Measurements from ENCODE around the gene DNASE1L2.

The DNASE1L2 gene

DNA sequence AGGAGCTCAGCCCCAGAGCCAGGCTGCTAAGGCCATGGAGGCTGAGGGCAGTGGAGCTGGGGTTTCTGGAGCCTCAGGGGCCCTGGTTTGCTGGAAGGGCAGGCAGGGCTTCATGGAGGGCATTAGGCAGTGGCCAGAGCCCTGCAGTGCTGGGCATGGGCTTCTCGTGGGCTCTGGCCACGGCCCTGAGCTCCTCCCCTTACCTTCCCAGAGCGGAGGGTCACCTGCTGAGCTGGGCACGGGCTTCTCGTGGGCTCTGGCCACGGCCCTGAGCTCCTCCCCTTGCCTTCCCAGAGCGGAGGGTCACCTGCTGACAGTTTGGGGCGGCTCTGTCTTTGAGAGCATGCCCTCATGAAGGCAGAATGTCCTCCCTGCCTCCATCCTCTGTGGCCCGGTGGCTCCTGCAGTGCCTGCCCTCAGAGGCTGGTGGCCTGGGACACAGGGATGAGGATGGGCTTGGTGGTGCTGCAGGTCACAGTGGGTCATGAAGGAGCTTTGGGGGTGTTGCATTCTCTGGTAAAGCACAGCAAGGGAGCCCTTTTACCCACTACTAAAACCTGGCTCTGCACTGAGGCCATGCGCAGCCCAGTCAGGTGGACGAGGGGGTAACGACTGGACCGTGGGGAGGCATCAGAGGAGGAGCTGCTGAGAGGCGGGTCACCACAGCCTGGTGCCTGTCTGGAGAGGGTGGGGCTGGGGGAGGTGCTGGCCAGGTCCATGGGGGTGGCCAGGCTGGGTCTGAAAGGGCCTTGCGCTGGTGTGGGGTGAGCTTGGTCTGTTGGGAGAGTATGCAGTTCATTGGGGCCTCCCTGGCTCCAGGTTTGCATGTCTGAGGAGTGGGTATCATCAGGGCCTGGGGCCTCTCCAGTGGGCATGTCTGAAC is 34.6 kb downstream of the DNASE1L2 start:
- DNase-seq (ENCODE audit: low read depth): no peak

DNA sequence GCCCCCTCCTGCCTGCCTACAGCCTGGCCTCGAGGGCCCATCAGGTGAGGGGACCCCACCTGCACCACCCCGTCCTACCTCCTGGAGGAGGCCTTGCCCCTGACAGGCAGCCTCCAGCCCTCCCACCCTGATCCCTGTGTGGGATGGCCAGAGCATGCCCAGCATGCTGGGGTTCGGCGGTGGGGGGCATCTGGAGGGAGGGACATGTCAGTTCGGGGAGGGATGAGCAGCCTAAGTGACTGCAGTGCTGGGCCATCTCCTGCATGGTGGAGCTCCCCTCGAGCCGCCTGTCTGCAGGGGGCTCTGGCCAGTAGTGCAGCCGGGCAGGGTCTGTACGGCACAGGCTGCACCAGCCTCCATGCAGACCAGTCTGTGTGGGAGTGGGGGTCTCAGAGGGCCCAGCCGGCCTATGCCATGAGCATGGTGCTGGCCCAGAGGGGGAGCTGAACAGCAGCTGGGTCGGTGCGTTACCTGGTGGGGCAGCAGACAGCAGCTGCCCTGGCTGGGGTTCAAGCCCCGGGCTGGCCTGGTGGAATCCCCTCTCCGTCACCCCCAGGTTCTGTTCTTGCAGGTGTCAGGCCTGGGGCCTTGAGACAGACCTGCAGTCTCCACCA is 35.7 kb downstream of the DNASE1L2 start:
- no peak for DNase-seq (ENCODE audit: low read depth)

DNA sequence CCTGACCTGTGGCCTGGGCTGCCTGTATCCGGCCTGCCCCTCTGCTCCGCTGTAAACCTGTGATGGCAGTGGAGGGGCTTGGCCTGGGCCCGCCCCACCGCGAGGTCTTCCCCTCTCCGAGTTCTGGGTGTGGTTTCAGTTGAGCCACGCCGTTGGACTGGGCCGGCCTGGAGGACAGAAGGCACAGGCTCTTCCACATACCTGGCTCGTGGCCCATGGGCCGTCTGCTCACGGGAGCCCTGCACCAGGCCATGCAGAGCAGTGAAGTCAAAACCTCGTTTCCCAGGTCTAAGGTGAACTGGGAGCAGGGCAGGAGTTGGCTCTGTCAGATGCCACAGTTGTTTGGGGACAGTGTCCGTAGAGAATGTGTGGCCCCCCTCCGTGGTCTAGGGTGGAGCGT is 37.2 kb downstream of the DNASE1L2 start:
- DNase-seq (ENCODE audit: low read depth): no peak

DNA sequence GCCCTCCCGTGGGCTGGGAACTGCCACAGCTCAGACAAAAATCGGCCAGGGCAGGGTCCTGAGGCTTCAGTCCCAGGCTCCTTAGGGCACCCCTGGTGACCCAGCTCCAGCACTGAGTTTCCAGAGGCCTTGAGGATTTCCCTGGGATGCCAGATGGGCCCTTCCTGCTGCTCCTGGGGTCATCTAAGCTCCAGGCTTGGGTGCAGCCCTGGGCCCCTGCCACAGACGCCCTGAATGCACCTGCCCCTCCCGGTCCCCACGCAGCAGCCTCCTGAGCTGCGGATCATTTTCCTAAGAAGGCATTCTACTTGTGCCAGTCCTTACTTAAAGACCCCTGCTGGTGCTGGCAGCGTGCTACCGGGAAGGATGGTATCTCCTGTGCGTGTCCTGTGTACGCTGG is 37.7 kb downstream of the DNASE1L2 start:
- no peak for DNase-seq (ENCODE audit: low read depth)

DNA sequence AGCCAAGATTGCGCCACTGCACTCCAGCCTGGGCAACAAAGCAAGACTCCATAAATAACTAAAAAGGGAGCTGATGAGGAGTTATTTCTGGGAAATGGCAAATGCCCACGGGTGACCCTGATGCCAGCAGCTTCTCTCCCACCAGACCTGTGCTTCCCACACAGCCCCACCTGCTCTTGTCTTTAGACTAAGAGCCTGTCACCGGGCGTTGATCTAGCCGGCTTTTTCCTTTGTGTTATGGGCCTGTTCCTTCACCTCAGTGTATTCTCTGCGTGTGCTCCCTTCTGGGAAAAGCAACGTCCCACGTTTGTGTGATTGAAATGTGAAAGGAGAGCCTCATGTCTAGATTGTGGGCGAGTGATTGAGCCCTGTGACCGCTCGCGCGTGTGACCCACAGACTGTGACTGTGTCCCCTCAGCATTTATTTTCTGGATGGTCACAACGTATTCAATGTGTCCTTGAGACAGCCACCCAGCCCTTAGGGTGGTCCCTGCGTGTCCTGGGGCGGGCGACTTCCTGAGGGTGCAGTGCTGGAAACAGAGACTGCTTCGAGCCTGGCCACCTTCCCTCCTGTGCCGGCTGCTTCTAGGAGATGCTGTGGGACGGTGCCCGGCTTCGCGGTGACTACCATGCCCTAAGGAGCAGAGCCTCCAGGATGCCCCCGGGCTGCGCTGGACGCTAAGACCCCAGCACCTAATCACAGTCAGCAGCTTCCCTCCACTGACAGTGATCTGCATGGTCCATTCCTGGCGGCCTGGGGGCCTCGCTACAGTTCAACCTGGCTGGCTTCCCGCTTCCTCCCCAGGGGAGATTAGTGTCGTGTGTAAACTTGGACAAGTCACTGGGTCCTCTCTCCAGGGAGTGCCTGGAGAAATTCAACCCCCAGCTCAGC is 39.5 kb downstream of the DNASE1L2 start:
- no peak for DNase-seq (ENCODE audit: low read depth)

DNA sequence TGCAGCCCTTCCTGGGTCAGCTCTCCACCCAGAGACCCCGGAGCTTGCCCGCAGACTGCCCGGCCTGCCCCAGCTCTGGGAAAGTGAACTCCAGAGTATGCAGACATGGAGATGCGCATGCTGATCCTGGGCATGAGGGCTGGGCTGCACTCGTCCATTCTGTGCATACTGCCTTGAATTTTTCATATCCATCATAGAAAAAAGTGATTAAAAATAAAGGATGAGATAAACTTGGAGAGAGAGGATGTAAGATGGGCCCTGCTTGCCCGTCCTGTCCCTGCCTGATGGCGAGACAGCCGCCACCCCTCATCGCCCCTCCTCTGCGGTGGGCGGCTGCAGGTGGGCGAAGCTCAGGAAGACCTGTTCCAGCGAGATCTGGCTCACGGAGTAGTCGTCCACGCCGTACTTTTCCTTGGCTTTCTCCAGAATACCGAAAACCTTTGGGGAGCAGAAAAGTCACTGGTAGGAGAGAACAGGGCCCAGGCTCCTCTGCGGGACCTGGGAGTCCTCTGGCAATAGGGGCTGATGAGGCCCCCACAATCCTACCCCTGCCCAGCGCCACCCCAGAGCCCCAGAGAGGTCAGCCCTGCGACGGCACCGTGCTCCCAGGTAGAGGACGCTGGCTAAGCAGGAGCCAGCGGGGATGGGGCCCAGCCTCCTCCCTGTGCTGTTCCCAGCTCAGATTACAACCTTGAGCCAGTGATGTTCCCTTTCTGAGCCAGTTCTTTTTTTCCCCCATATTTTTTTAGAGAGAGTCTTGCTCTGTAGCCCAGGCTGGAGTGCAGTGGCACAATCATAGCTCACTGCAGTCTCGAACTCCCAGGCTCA is 40.3 kb downstream of the DNASE1L2 start:
- no peak for DNase-seq (ENCODE audit: low read depth)

DNA sequence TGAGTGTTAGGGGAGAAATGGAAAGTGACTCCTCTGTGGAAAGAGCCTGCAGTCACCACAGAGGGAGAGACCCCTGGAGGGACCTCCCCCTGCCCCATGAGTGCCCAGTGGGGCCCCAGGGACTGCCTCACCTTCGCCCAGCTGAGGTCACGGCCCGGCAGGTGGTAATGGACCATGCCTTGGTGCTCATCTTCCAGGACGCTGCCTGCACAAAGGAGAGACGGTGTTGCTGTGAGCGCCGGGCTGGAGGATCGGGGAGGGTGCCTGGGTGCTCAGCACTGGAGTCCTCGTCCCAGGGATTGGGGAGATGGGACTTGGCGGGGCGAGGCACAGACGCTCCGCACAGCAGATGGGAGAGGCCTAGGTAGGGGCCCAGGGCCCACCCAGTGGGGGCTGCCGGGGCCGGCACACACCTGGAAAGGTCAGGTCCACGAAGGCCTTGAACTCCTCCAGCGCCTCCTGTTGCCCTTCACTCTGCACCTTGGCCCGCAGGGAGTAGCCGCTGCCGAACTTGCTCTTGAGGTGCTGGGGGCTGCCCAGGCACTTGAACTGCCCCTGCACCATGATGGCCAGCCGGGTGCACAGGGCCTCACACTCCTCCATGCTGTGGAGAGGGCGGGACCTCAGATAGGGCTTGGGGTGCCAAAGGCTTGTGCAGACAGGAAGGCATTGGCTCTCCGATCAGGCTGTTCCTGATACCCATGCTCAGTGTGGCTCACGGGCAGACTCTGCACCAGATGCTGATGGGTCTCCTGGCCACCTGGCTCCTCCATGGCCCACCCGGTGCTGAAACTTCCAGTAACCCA is 41.4 kb downstream of the DNASE1L2 start:
- no peak for DNase-seq (ENCODE audit: low read depth)

DNA sequence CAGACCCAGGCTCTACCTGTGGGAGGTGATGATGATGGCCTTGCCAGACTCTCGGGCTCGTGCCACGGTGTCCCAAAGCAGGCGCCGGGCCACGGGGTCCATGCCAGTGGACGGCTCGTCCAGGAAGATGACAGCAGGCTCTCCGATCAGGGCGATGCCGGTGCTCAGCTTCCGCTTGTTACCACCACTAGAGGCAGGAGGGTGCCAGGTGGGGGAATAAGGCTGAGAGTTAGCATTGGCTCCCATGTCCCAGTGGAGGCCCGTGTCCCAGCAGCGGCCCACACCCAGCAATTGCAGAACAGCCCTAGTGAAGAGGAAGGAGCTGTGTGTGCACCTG is 42.0 kb downstream of the DNASE1L2 start:
- DNase-seq (ENCODE audit: low read depth): no peak

DNA sequence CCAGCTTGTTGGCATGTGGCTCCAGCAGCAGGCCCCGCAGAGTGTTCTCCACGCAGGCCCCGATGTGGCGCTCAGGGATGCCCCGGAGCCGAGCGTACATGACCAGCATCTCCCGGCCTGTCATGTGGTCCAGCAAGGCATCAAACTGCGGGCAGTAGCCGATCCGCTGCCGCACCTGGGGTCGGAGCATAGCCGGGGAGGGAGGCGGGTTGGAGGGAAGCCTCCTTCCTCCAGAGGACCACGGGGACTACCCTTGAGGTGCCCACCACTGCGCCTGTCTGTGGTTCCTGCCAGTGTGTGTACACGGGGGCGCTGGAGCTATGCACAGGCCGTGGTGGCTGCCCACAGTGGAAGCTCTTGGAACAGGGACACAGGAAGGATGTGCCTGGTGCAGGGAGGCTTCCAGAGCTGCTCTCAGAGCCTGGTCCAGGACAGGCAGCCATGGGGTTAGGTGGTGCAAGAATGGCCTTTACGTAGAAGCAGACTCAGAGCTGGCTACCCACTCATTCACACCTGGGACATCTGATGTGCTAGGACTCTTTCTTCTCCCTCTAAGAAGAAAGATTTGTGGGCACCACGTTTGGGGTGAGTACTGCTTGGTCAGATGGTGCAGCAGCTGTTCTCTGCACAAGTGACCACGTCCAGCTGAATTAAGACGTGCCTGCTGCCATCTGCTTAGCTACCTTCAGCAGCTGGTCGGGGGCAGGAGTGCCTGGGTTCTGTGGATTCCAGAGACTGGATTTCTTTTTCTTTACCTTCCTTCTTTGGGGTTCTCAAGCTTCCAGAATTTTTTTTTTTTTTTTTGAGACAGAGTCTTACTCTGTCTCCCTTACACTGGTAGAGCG is 42.9 kb downstream of the DNASE1L2 start:
- DNase-seq (ENCODE audit: low read depth): no peak

DNA sequence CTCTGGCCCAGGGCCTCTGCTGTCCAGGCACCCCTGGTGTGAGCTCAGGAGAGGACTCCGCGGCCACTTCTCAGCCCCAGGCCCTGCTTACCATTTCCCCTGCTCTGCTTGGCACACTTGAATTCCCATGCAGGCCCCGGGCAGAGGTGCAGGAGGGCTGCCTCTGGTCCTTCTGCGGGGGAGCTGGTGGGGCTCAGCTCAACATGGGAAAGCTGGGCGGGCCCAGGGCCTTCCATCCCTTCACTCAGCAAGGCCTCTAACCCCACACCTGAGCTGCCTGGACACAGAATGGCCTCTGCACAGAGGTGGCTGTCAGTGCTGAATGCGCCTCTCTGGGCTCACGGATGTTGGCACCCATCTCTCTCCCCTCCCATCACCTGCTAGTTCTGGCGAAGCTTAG is 44.2 kb downstream of the DNASE1L2 start:
- DNase-seq (ENCODE audit: low read depth): no peak

DNA sequence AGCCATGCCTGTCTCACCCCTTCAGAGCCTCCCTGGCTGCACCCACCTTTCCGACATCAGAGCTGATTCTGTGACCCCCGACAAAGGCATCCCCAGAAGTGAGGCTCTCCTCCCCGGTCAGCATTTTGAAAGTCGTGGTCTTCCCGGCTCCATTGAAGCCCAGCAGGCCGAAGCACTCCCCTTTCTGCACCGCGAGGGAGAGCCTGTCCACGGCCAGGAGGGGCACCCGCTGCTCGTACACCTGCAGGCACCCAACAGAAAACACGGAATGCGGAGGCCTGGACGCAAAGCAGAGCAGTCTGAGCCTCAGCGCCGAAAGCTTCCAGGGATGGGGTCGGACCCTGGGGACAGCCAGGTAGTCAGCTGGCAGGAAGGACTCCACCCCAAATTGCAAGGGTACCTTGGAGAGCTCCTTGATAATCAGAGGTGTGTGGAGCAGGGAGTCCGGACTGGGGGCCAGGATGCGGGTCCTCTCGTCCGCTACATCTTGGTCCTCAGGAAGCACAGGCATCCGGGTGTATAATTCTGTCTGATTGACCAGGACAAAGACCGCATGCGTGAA is 44.8 kb downstream of the DNASE1L2 start:
- no peak for DNase-seq (ENCODE audit: low read depth)

DNA sequence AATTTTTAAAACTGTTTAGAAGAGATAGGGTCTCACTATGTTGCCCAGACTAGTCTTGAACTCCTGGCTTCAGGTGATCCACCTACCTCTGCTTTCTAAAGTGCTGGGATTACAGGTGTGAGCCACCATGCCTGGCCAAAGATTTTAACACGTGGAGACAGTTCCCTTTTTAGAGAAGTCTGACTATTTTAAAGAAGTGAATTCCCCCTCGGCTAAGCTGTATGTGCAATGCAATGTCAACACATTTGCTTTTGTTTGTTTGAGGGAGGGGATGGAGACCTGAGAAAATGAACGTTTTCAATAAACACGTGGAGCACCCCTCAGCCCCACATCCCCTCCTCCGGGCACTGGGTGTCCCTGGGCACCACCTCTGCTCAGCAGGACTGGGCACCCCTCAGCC is 46.0 kb downstream of the DNASE1L2 start:
- no peak for DNase-seq (ENCODE audit: low read depth)

DNA sequence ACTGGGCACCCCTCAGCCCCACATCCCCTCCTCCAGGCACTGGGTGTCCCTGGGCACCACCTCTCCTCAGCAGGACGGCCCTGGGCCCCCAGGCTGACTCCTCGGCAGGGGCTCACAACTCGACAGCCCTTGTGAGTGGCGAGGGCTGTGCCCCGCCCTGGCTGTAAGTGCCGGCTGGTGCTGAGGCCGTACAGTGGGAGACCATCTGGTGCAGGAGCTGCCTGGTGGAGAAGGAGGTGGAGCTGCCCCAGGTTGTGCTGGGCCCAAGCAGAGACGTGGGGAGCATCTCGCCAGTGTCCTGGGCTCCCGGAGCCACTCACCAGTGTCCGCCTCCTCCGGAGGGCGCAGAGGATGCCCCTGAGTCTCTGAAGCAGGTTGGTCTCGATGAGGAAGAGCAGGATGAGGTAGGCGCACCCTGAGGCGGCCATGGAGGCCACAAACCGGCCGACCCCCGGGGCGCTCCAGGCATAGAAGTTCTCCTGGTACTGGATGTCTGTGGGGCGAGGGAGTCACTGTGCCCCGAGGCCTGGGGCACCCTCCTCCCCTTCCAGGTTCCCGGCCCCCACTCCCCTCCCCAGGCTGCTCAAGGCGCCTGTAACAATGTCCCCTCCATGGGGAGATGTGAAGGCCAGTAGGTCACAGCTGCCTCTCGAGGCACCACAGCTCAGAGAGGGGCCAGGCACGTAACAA is 46.8 kb downstream of the DNASE1L2 start:
- no peak for DNase-seq (ENCODE audit: low read depth)

DNA sequence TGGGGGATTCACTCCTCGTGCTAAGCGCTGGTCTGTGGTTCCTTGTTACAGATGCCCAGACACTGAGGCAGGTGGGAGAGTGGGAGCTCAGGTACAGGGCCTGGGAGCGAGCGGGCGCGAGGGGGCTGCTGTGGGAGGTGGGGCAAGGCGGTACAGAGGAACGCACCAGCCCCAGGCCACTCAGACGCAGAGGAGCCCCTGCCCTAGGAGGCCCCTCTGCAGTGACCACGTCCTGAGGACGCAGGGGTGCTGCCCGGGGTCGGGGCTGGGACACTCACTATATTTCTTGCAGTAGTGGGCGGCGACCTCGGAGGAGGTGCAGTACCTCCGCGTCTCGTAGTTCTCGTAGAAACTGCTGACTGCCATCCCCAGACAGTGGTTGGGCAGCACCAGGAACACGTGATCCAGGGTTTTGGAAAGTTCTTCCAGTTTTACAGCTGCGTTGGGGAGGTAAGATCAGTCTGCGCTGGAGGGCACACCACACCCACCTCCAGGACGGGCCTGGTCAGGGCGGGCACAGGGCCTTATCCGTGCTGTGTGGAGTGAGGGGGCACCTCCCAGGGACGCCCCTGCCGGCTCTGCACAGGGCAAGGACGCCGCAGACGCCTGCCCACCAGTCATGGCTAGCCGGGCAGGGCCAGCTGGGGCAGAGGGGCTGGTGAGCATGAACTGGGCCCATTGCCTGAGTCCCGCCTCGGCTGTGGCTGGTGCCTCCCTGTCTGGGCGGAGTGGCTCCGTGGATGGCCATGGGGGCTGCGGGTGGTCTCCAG is 47.9 kb downstream of the DNASE1L2 start:
- no peak for DNase-seq (ENCODE audit: low read depth)

DNA sequence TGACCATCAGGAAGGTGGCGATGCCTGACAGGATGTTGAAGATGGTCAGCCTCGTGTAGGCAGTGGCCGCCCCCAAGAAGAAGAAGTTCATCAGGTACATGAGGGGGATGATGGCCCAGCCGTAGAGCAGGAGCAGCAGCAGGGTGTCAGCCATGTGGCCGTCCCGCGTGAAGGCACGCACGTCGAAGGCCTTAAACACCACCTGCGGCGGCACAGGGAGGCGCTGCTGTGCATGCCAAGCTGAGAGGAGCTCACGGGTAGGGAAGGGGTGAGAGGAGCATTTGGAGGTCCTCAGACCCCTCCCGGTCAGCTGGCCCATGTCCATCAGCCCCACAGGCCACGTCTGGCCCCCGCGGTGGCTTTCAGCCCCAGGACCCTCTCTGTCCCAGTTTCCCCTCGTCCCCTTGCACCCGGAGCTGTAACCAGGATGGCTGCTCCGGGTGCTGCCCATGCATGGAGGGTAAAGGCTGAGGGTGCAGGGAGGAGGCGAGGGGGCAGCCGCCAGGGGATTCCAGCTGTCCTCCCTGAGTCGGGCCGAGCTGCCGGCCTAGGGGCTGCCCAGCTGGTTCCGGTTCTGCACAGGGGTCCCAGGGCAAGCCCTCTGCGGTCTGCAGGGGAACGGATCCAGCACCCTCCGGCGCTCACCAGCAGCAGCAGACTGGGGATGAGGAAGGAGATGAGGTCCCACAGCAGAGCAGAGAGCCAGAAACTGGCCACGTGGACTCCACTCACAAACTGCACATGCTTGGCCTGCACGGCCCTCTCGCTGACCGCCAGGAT is 48.7 kb downstream of the DNASE1L2 start:
- no peak for DNase-seq (ENCODE audit: low read depth)

DNA sequence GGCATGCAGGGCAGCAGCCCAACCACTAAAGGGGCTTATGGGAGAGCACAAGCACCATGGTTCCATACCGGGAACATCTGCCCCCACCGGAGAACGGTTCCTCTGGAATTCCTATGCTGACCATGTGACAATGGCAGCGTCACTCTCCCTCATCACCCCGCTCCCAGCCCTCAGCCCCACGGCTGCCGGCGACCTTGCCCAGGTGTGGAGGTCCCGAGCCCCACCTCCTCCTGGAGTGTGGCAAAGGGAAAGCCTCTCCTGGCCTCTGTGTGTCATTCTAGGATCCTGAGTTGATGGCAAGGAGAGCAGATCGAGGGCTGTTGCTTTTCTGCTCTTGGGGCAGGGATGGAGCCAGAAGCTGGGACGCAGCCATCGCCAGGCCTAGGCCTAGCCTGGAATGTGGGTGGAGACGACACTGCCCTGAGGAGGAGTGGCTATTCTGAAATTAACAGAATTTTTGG is 49.5 kb downstream of the DNASE1L2 start:
- DNase-seq (ENCODE audit: low read depth): no peak

DNA sequence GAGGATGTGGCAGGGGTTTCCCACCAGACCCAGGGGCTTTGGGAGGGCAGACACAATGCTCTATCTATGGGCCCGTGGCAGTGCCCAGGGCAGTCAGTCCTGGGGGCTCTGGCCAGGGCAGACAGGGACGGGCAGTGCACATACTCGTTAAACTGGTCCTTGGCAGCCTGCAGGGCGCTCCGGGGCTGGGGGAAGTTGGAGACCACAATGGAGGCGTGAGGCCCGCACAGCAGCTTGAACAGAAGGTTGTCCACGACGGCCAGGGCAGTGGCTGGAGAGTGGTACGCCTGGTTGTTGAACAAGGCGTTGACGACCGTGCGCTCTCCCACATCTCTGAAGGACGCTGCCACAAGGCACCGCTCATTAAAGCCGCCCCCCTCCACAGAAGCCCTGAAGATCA is 50.3 kb downstream of the DNASE1L2 start:
- DNase-seq (ENCODE audit: low read depth): no peak
